Thoracic aorta (tissue), 2 donors: ENCODE results near the gene CYTH1. TPM values are rescaled to one million over a fixed set of nuclear protein-coding genes. Genes with fewer than 3 reads are reported as not detected.

Source experiments
- ATAC-seq: fragments of 150-250 bp; one replicate; pipeline ENCODE4 v1.8.0; 2017; ENCODE audit warnings: low read depth; ENCODE audit not compliant: insufficient number of reproducible peaks, low FRiP score
- DNase-seq: peaks from one replicate; pipeline ENCODE4 v3.0.0-alpha.2; 2020; ENCODE audit warnings: low spot score
- H3K27ac ChIP-seq, 2 donors: fragments of 200-600 bp; sonication (generic); 1 replicate in 1 of 2; 2 replicates in 1 of 2; pipeline ENCODE4 v1.5.1; 2016; ENCODE audit warnings: mild to moderate bottlenecking in 2 of 2, moderate library complexity in 2 of 2
- H3K27me3 ChIP-seq: fragments of 200-600 bp; sonication (generic); replicated peaks from 2 replicates; pipeline ENCODE4 v1.6.0; 2016; ENCODE audit warnings: mild to moderate bottlenecking; ENCODE audit not compliant: insufficient read depth
- H3K36me3 ChIP-seq: fragments of 200-600 bp; sonication (generic); one replicate; pipeline ENCODE4 v1.5.1; 2016
- H3K4me1 ChIP-seq, 2 donors: fragments of 200-600 bp; sonication (generic); 1 replicate in 1 of 2; 2 replicates in 1 of 2; pipeline versions ENCODE4 v1.5.1 to v1.6.0; 2016; ENCODE audit warnings: low read depth in 2 of 2, mild to moderate bottlenecking in 1 of 2; ENCODE audit not compliant: control insufficient read depth in 1 of 2
- H3K4me3 ChIP-seq: fragments of 200-600 bp; sonication (generic); 2 replicates; pipeline ENCODE4 v1.5.1; 2016; ENCODE audit warnings: mild to moderate bottlenecking
- H3K9me3 ChIP-seq: fragments of 200-600 bp; sonication (generic); 2 replicates; pipeline ENCODE4 v1.5.1; 2016
- total RNA-seq, 2 donors: library from RNA; depleted of rRNA; stranded (reverse); fragments of >200 nt; gene quantifications; one replicate each; pipeline versions ENCODE4 v1.1.0 to v1.2.3, GENCODE V29; 2016
- TF ChIP-seq, protein P1 (sequence below): fragments of 200-600 bp; sonication (generic); IDR thresholded peaks from one replicate; pipeline ENCODE4 v1.5.1; 2019; ENCODE audit warnings: antibody characterized with exemption

CYTH1 gene
- total RNA-seq, 2 donors from 2014 or later, result 79.2 to 79.4 TPM

DNA sequence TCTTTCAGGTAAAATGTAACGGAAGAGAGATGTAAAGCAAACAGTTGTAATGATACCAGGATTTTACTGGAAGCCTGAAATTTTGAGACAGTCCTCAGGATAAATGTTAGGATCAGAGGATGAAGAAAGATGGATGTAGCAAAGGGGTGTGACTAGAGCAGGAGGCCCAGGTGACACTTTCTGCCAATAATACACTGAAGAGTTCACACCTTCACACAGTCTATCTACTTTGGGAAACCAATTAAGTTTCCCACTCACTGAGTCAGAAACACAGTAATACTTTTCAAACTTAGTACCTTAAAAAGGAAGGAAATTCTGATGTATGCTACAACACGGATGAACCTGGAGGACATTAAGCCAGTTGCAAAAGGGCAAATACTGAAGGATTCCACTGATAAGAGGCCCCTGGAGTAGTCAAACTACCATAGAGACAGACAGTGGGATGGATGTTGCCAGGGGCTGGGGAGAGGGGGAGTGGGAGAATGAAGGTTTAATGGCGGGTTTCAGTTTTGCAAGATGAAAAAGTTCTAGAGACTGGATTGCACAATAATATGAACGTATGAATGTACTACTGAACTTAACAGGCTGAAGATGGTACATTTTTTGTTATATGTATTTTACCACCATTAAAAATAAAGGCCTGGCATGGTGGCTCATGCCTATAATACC, 62.3 kb downstream of the CYTH1 start:
- Histone ChIP-seq H3K4me1 (peaks cover 32 to 62% of the 10 kb centered on the region in 2 donors), H3K36me3 (no peaks in the 10 kb centered on the region), H3K4me3 (no peak overlapping the region), H3K9me3 (no peaks in the 10 kb centered on the region), H3K27me3 (no peaks in the 10 kb centered on the region), H3K27ac (no peak overlapping the region)
- ATAC-seq (no peak), DNase-seq (no peak)
- TF ChIP-seq, protein P1, sequence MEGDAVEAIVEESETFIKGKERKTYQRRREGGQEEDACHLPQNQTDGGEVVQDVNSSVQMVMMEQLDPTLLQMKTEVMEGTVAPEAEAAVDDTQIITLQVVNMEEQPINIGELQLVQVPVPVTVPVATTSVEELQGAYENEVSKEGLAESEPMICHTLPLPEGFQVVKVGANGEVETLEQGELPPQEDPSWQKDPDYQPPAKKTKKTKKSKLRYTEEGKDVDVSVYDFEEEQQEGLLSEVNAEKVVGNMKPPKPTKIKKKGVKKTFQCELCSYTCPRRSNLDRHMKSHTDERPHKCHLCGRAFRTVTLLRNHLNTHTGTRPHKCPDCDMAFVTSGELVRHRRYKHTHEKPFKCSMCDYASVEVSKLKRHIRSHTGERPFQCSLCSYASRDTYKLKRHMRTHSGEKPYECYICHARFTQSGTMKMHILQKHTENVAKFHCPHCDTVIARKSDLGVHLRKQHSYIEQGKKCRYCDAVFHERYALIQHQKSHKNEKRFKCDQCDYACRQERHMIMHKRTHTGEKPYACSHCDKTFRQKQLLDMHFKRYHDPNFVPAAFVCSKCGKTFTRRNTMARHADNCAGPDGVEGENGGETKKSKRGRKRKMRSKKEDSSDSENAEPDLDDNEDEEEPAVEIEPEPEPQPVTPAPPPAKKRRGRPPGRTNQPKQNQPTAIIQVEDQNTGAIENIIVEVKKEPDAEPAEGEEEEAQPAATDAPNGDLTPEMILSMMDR, result no peak

DNA sequence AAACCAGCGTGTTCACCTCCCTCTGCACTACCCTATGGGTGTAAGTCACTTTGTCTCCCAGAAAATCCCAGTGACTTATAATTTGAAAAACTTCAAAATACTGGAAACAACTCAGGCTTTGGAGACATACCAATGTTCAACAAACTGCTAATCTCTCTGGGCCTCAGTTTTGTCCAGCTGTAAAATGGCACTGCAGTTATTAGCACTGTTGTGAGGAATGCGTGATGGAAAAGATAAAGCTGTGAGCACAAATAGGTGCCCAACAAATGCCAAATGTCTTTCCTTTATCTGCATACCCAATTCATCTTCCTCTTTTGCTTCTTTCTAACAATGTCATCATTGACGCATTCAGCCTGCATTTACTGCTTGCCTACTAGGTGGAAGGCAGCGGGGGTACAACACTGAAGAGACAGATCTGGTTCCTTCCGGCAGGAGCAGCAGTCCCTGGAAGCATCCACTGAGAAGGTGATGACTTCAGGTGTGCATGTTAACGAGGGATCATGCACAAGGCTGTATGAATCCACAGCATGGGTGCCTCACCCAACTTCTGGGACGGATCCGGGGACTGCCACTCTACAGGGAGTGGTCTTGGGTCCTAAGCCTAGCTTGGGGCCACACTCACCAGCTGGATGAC, 63.4 kb downstream of the CYTH1 start:
- DNase-seq (no peak), ATAC-seq (no peak)
- no peaks in the 10 kb centered on the region for H3K36me3 ChIP-seq
- TF ChIP-seq, protein P1, result no peak
- H3K4me3 ChIP-seq, result no peak overlapping the region
- no peak overlapping the region for H3K27ac ChIP-seq
- H3K9me3 ChIP-seq, result no peaks in the 10 kb centered on the region
- peaks cover 28 to 51% of the 10 kb centered on the region in 2 donors for H3K4me1 ChIP-seq
- H3K27me3 ChIP-seq, result no peaks in the 10 kb centered on the region

DNA sequence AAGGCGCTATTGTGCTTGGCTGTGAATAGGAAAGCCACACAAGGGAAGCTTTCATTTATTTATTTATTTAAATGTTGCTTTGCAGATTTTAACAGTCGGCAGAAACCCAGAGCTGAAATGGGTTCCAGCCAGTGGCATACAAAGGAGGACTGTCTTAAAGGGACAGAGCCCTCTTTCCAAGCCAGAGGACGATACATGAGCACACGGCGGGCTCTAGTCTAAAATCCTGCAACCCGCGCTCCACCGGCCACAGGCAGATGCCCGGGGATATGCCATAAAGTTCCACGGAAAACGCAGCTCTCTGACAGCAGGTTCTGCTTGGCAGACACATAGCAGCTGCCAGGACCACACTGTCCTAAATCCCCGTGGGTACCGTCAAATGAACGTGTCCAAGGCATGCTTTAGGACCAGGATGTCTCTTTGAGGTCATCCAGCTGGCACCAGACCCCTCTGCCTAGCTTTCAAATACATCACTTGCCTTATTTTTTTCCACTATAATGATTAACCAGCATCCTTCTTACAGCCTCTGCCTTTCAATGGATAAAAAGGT, 64.6 kb downstream of the CYTH1 start:
- H3K9me3 ChIP-seq, result no peaks in the 10 kb centered on the region
- no peak overlapping the region for H3K27ac ChIP-seq
- H3K4me3 ChIP-seq, result peak overlapping the region; percentile 70
- ATAC-seq, result peak; percentile 48
- H3K36me3 ChIP-seq, result no peaks in the 10 kb centered on the region
- TF ChIP-seq, protein P1, result no peak
- peaks cover 17 to 40% of the 10 kb centered on the region in 2 donors for H3K4me1 ChIP-seq
- DNase-seq, result no peak
- no peaks in the 10 kb centered on the region for H3K27me3 ChIP-seq

DNA sequence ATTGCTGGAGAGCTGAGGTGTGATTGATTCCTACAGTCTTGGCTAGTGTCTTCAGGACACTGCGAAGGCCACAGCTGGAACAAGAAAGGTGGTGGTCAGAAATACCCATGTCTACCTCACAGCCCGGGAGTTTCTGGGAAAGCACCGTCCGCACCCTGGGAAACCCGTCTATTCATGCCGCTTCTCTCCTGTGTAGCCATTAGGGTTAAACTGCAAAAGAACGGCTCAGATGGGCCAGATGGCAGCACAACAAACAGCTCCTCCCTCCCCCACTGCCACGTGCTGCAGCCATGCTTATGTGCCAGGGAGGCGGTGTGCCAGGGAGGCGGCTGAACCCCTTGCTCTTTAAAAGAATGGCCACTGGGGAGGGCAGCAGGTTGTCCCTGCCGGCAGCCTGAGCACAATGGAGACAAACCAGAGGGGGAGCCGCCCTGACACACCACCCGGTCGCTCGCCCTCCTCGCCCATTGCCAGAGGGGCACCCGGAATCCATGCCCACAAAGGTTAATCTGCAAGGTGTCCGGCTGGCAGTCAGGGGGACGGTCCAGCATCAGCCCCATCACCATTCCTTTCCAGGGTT, 65.2 kb downstream of the CYTH1 start:
- no peaks in the 10 kb centered on the region for H3K27me3 ChIP-seq
- H3K36me3 ChIP-seq, result no peaks in the 10 kb centered on the region
- TF ChIP-seq, protein P1, result no peak
- DNase-seq, result no peak
- peak overlapping the region; percentile 70 for H3K4me3 ChIP-seq
- no peak for ATAC-seq
- H3K4me1 ChIP-seq, result peaks cover 17 to 34% of the 10 kb centered on the region in 2 donors
- H3K9me3 ChIP-seq, result no peaks in the 10 kb centered on the region
- no peak overlapping the region for H3K27ac ChIP-seq

DNA sequence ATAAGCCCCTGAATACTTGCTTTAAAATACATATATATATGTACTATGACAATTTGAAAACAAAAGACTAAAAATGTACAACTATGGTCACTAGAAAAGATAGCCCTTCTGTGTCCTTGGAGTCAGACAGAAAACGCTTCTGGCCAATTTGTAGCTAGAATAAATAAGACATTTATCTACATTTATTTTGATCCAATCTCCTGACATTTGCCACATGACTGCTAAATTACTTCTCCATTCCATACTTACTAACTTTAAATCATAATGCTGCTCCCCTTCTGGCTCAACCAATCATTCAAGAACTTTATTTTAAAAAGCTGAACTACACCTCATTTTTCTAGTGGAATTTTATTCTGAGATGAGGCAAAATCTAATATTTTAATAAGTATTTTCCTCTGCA, 65.8 kb downstream of the CYTH1 start:
- no peaks in the 10 kb centered on the region for H3K27me3 ChIP-seq
- H3K36me3 ChIP-seq, result no peaks in the 10 kb centered on the region
- peak overlapping the region; percentile 70 for H3K4me3 ChIP-seq
- no peak overlapping the region for H3K27ac ChIP-seq
- no peak for DNase-seq
- TF ChIP-seq, protein P1, result no peak
- no peak for ATAC-seq
- peaks cover 17 to 27% of the 10 kb centered on the region in 2 donors for H3K4me1 ChIP-seq
- H3K9me3 ChIP-seq, result no peaks in the 10 kb centered on the region
